GM21390 (cell line): ENCODE results near the gene LRRN2.
"Not testable (repeated sequence)": the region's sequence is repeated elsewhere in the genome, so short reads cannot be mapped to it uniquely, and the experiment has no call there.

Experiments used
- ATAC-seq: cut with Tn5 transposase; IDR thresholded peaks from one replicate; pipeline ENCODE4 v1.9.1; 2021; ENCODE audit not compliant: unreplicated experiment

LRRN2 gene

GRCh38 chr1:204577794-204578478, 107.6 kb downstream of the LRRN2 start:
- no peak for ATAC-seq

GRCh38 chr1:204576422-204576821, 109.1 kb downstream of the LRRN2 start:
- ATAC-seq = no peak

- ATAC-seq = no peak
Measured at GRCh38 chr1:204575221-204576190, 110.0 kb downstream of the LRRN2 start.

GRCh38 chr1:204574865-204575163, 110.7 kb downstream of the LRRN2 start:
- ATAC-seq = no peak

GRCh38 chr1:204574016-204574864, 111.3 kb downstream of the LRRN2 start:
- ATAC-seq = no peak

- ATAC-seq = no peak
Measured at GRCh38 chr1:204572923-204573922, 112.3 kb downstream of the LRRN2 start.

- ATAC-seq = no peak
Measured at GRCh38 chr1:204571631-204572030, 113.9 kb downstream of the LRRN2 start.

- ATAC-seq = no peak
Measured at GRCh38 chr1:204571128-204571527, 114.4 kb downstream of the LRRN2 start.

GRCh38 chr1:204570021-204570420, 115.5 kb downstream of the LRRN2 start:
- ATAC-seq = not testable (repeated sequence)

GRCh38 chr1:204569478-204569877, 116.1 kb downstream of the LRRN2 start:
- no peak for ATAC-seq

- ATAC-seq = no peak
Measured at GRCh38 chr1:204568576-204569315, 116.8 kb downstream of the LRRN2 start.
